WTC11 (cell line): ENCODE measurements around the gene MAGI2. TPM values are rescaled to one million over a fixed set of nuclear protein-coding genes. Genes with fewer than 3 reads are reported as not detected.
A peak's percentile ranks its signal among the peaks of the same experiment; 100 is the strongest.

Source experiments
- ATAC-seq: fragments of 200-7000 bp; cut with Tn5 transposase; 2 replicates; pipeline ENCODE4 v1.10.0; 2021; ENCODE audit warnings: mild to moderate bottlenecking, moderate library complexity
- CTCF ChIA-PET: fragments of 300-600 bp; sonication (Branson Sonifier 250); formaldehyde crosslinking; loops from one replicate; lab custom pipeline; 2021; ENCODE audit warnings: antibody characterized with exemption; lab: Charles Lee
- POLR2A ChIA-PET: fragments of 350-600 bp; sonication (Branson Sonifier 250); formaldehyde crosslinking; loops from one replicate; lab custom pipeline; 2021; ENCODE audit warnings: antibody characterized with exemption; lab: Charles Lee
- DNase-seq: peaks from one replicate; pipeline ENCODE4 v3.0.0; 2021; ENCODE audit warnings: low spot score
- H3K27ac Mint-ChIP-seq: 2 replicates; pipeline ENCODE4 v1.8.0; 2021; ENCODE audit warnings: mixed read lengths
- H3K27me3 Mint-ChIP-seq: 2 replicates; pipeline ENCODE4 v1.8.0; 2021; ENCODE audit warnings: low read depth, mild to moderate bottlenecking, moderate library complexity, mixed read lengths
- H3K36me3 Mint-ChIP-seq: 2 replicates; pipeline ENCODE4 v1.8.0; 2021; ENCODE audit warnings: mixed read lengths
- H3K4me1 Mint-ChIP-seq: 2 replicates; pipeline ENCODE4 v1.8.0; 2022; ENCODE audit warnings: mixed read lengths
- H3K4me3 Mint-ChIP-seq: 2 replicates; pipeline ENCODE4 v1.8.0; 2021; ENCODE audit warnings: mild to moderate bottlenecking, moderate library complexity, mixed read lengths
- H3K9me3 Mint-ChIP-seq: 2 replicates; pipeline ENCODE4 v1.8.0; 2021; ENCODE audit warnings: mixed read lengths
- ATF1 ChIP-seq: sonication (generic); formaldehyde crosslinking; IDR thresholded peaks from 2 replicates; pipeline ENCODE4 v1.8.1; 2023; ENCODE audit warnings: mild to moderate bottlenecking, moderate library complexity, missing genetic modification reagents
- ATF2 ChIP-seq: sonication (generic); formaldehyde crosslinking; IDR thresholded peaks from 2 replicates; pipeline ENCODE4 v1.8.1; 2022; ENCODE audit warnings: low read depth, missing genetic modification reagents, borderline replicate concordance
- FOXK1 ChIP-seq: sonication (generic); formaldehyde crosslinking; IDR thresholded peaks from 2 replicates; pipeline ENCODE4 v1.8.0; 2022; ENCODE audit warnings: mild to moderate bottlenecking, moderate library complexity, missing genetic modification reagents
- FOXP4 ChIP-seq: sonication (generic); formaldehyde crosslinking; IDR thresholded peaks from 2 replicates; pipeline ENCODE4 v1.8.0; 2022; ENCODE audit warnings: mild to moderate bottlenecking, missing genetic modification reagents
- GRHL2 ChIP-seq: fragments of 250-450 bp; sonication (Bioruptor Pico); IDR thresholded peaks from 2 replicates; pipeline ENCODE4 v1.8.0; 2022; ENCODE audit warnings: mild to moderate bottlenecking, moderate library complexity; ENCODE audit not compliant: insufficient replicate concordance, severe bottlenecking
- GTF2I ChIP-seq: fragments of 250-450 bp; sonication (Bioruptor Pico); conservative IDR thresholded peaks from 2 replicates; pipeline ENCODE4 v1.4.0; 2021; ENCODE audit warnings: mild to moderate bottlenecking
- MAX ChIP-seq: sonication (generic); formaldehyde crosslinking; IDR thresholded peaks from 2 replicates; pipeline ENCODE4 v1.8.0; 2022; ENCODE audit warnings: mild to moderate bottlenecking, missing genetic modification reagents
- NFYB ChIP-seq: sonication (generic); formaldehyde crosslinking; conservative IDR thresholded peaks from 2 replicates; pipeline ENCODE4 v1.8.0; 2022; ENCODE audit warnings: low read depth, missing genetic modification reagents
- NR1H2 ChIP-seq: sonication (generic); formaldehyde crosslinking; IDR thresholded peaks from 2 replicates; pipeline ENCODE4 v1.9.0; 2021; ENCODE audit warnings: mild to moderate bottlenecking, moderate library complexity, missing genetic modification reagents
- NR2C2 ChIP-seq: sonication (generic); formaldehyde crosslinking; IDR thresholded peaks from 2 replicates; pipeline ENCODE4 v1.8.0; 2022; ENCODE audit warnings: mild to moderate bottlenecking, missing genetic modification reagents
- RORB ChIP-seq: fragments of 250-450 bp; sonication (Bioruptor Pico); IDR thresholded peaks from 2 replicates; pipeline ENCODE4 v1.9.0; 2021; ENCODE audit warnings: mild to moderate bottlenecking
- TCF7 ChIP-seq: sonication (generic); formaldehyde crosslinking; IDR thresholded peaks from 2 replicates; pipeline ENCODE4 v1.8.0; 2022; ENCODE audit warnings: mild to moderate bottlenecking, low read depth, missing genetic modification reagents, moderate library complexity
- TEAD1 ChIP-seq: sonication (generic); formaldehyde crosslinking; IDR thresholded peaks from 2 replicates; pipeline ENCODE4 v1.8.0; 2022; ENCODE audit warnings: mild to moderate bottlenecking, missing genetic modification reagents
- USF1 ChIP-seq: sonication (generic); formaldehyde crosslinking; IDR thresholded peaks from 2 replicates; pipeline ENCODE4 v1.8.0; 2022; ENCODE audit warnings: mild to moderate bottlenecking, missing genetic modification reagents
- ZNF138 ChIP-seq: sonication (generic); formaldehyde crosslinking; conservative IDR thresholded peaks from 2 replicates; pipeline ENCODE4 v1.8.1; 2022; ENCODE audit warnings: mild to moderate bottlenecking, moderate library complexity, missing genetic modification reagents
- ZNF219 ChIP-seq: sonication (generic); formaldehyde crosslinking; IDR thresholded peaks from 2 replicates; pipeline ENCODE4 v1.8.0; 2023; ENCODE audit warnings: missing genetic modification reagents, mild to moderate bottlenecking, borderline replicate concordance
- ZNF396 ChIP-seq: fragments of 250-450 bp; sonication (Bioruptor Pico); IDR thresholded peaks from 2 replicates; pipeline ENCODE4 v1.8.0; 2021; ENCODE audit warnings: mild to moderate bottlenecking, moderate library complexity, borderline replicate concordance
- ZNF423 ChIP-seq: fragments of 250-450 bp; sonication (Bioruptor Pico); IDR thresholded peaks from 2 replicates; pipeline ENCODE4 v2.1.2; 2022; ENCODE audit warnings: mild to moderate bottlenecking, moderate library complexity
- ZNF671 ChIP-seq: fragments of 250-450 bp; sonication (Bioruptor Pico); IDR thresholded peaks from 2 replicates; pipeline ENCODE4 v1.8.0; 2021; ENCODE audit warnings: mild to moderate bottlenecking
- total RNA-seq: library from RNA; stranded (reverse); gene quantifications from 3 replicates; pipeline ENCODE4 v1.2.3, GENCODE V29; 2021
- TF ChIP-seq, protein P1 (sequence below): sonication (generic); formaldehyde crosslinking; IDR thresholded peaks from 2 replicates; pipeline ENCODE4 v1.8.1; 2023; ENCODE audit warnings: mild to moderate bottlenecking, missing genetic modification reagents, moderate library complexity
- TF ChIP-seq, protein P2 (sequence below): sonication (generic); formaldehyde crosslinking; IDR thresholded peaks from 2 replicates; pipeline ENCODE4 v1.8.1; 2023; ENCODE audit warnings: mild to moderate bottlenecking, missing genetic modification reagents, borderline replicate concordance

The MAGI2 gene
- total RNA-seq, 1 experiment from 2014 or later, result 26.6 TPM

- CTCF ChIA-PET, result interaction anchor here (1.2 to 8.6 kb wide), 6 partner anchors 12 to 97 kb away, joined by 3 to 111 read pairs (median 4); no protein-coding TSS in a partner anchor
These were observed 1415.9 kb downstream of the MAGI2 start for GRCh38 chr7:78037603-78038002.

DNA sequence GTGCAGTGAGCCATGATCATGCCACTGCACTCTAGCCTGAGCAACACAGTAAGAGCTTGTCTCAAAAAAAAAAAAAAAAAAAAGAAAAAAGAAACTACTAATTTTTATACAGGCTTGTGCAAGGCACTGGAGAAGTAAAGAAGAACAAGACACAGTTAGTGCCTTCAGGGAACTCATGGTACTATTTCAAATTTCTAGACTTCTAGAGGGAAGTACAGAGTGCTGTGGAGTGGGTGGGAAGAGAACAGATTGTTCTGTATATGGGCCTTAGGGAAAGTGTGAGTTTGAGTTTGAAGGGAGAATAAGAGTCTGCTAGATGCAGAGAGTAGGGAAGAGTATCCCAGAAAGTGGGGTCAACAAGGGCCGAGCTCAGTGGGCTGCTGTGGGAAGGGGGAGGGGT lies 1420.1 kb downstream of the MAGI2 start:
- ChIA-PET CTCF (interaction anchor here (0.7 kb wide), 1 partner anchor 13 kb away, joined by 3 read pairs; no protein-coding TSS in a partner anchor), POLR2A (no interaction called here)
- Mint-ChIP-seq H3K4me3 (no peak overlapping the region), H3K27me3 (no peaks in the 10 kb centered on the region), H3K4me1 (peaks cover 21% of the 10 kb centered on the region), H3K27ac (no peak overlapping the region), H3K9me3 (no peaks in the 10 kb centered on the region), H3K36me3 (no peaks in the 10 kb centered on the region)
- TF ChIP-seq ATF1 (CRISPR knock-in tag) (no peak), FOXK1 (no peak), GRHL2 (CRISPR knock-in tag) (no peak)
- no peak for ATAC-seq
- no peak for DNase-seq

More at GRCh38 chr7:78037603-78038002, 1415.9 kb downstream of the MAGI2 start:
- Mint-ChIP-seq H3K36me3 (no peaks in the 10 kb centered on the region), H3K9me3 (no peaks in the 10 kb centered on the region), H3K4me3 (no peak overlapping the region), H3K4me1 (peaks cover 30% of the 10 kb centered on the region), H3K27ac (0 out of 2 replicates have a peak overlapping the region, but pooled peaks have one; percentile 6), H3K27me3 (no peaks in the 10 kb centered on the region; the same call in 1 of the 2 replicates)
- no peak for DNase-seq
- no peak for ATAC-seq
- POLR2A ChIA-PET, result no interaction called here
- TF ChIP-seq ZNF423 (CRISPR knock-in tag), result peak; percentile 76
- TF ChIP-seq USF1 (CRISPR knock-in tag), result no peak
- no peak for TF ChIP-seq GTF2I

DNA sequence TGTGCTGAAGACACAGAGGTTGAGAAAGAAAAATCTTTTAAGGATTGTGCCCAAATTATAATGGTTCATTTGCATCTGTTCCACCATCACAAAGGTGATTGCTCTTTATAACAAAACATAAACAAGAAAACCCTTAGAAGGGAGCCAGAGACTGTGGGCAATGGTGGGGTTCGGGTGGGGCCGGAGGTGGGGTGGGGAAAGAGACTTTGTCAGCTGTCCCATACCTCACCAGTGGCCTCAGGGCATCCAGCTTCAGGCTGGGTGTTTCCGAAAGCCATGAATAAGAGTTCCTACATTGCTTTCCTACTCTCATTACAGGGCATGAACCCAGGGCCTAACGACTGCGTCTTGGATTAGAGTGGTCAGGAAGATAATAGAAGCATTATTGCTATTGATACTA lies 1427.0 kb downstream of the MAGI2 start:
- H3K27ac Mint-ChIP-seq, result no peak overlapping the region
- ChIA-PET CTCF (interaction anchor here (1.2 to 2.9 kb wide), 2 partner anchors 14 to 86 kb away, joined by 4 to 15 read pairs; no protein-coding TSS in a partner anchor), POLR2A (no interaction called here)
- no peak for DNase-seq
- no peak for TF ChIP-seq TCF7 (CRISPR knock-in tag)
- TF ChIP-seq ZNF396 (CRISPR knock-in tag), result no peak
- TF ChIP-seq NFYB (CRISPR knock-in tag), result no peak
- TF ChIP-seq ZNF671 (CRISPR knock-in tag), result no peak
- no peaks in the 10 kb centered on the region for H3K27me3 Mint-ChIP-seq
- H3K4me1 Mint-ChIP-seq, result peaks cover 9% of the 10 kb centered on the region
- no peak overlapping the region for H3K4me3 Mint-ChIP-seq
- H3K9me3 Mint-ChIP-seq, result no peaks in the 10 kb centered on the region
- no peaks in the 10 kb centered on the region for H3K36me3 Mint-ChIP-seq
- ATAC-seq, result no peak; the same call in 1 of the 2 replicates

GRCh38 chr7:78024591-78024990 lies 1428.9 kb downstream of the MAGI2 start:
- DNase-seq (no peak), ATAC-seq (no peak)
- ChIA-PET CTCF (interaction anchor here (2.9 kb wide), 1 partner anchor 16 kb away, joined by 15 read pairs; no protein-coding TSS in a partner anchor), POLR2A (no interaction called here)
- Mint-ChIP-seq H3K9me3 (no peaks in the 10 kb centered on the region), H3K4me3 (no peak overlapping the region), H3K36me3 (no peaks in the 10 kb centered on the region), H3K27ac (no peak overlapping the region), H3K4me1 (peaks cover 9% of the 10 kb centered on the region), H3K27me3 (no peaks in the 10 kb centered on the region)
- TF ChIP-seq FOXP4 (CRISPR knock-in tag) (no peak), ATF2 (no peak), ZNF138 (CRISPR knock-in tag) (no peak), ZNF671 (CRISPR knock-in tag) (no peak), NR2C2 (CRISPR knock-in tag) (no peak), TEAD1 (no peak), MAX (CRISPR knock-in tag) (no peak), RORB (no peak), NR1H2 (CRISPR knock-in tag) (no peak), ZNF219 (CRISPR knock-in tag) (no peak)
- TF ChIP-seq, protein P1, sequence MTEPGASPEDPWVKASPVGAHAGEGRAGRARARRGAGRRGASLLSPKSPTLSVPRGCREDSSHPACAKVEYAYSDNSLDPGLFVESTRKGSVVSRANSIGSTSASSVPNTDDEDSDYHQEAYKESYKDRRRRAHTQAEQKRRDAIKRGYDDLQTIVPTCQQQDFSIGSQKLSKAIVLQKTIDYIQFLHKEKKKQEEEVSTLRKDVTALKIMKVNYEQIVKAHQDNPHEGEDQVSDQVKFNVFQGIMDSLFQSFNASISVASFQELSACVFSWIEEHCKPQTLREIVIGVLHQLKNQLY (CRISPR knock-in tag), result no peak
- TF ChIP-seq, protein P2, sequence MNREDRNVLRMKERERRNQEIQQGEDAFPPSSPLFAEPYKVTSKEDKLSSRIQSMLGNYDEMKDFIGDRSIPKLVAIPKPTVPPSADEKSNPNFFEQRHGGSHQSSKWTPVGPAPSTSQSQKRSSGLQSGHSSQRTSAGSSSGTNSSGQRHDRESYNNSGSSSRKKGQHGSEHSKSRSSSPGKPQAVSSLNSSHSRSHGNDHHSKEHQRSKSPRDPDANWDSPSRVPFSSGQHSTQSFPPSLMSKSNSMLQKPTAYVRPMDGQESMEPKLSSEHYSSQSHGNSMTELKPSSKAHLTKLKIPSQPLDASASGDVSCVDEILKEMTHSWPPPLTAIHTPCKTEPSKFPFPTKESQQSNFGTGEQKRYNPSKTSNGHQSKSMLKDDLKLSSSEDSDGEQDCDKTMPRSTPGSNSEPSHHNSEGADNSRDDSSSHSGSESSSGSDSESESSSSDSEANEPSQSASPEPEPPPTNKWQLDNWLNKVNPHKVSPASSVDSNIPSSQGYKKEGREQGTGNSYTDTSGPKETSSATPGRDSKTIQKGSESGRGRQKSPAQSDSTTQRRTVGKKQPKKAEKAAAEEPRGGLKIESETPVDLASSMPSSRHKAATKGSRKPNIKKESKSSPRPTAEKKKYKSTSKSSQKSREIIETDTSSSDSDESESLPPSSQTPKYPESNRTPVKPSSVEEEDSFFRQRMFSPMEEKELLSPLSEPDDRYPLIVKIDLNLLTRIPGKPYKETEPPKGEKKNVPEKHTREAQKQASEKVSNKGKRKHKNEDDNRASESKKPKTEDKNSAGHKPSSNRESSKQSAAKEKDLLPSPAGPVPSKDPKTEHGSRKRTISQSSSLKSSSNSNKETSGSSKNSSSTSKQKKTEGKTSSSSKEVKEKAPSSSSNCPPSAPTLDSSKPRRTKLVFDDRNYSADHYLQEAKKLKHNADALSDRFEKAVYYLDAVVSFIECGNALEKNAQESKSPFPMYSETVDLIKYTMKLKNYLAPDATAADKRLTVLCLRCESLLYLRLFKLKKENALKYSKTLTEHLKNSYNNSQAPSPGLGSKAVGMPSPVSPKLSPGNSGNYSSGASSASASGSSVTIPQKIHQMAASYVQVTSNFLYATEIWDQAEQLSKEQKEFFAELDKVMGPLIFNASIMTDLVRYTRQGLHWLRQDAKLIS, result no peak
